A172 (cell line): ENCODE data around the gene UAP1. TPM values are rescaled to one million over a fixed set of nuclear protein-coding genes. Genes with fewer than 3 reads are reported as not detected.

ENCODE experiments used
- DNase-seq: peaks from one replicate; pipeline ENCODE4 v3.0.0-alpha.2; 2015; ENCODE audit warnings: low spot score
- total RNA-seq: library from RNA; depleted of rRNA; stranded (reverse); fragments of >200 nt; shearing (Covaris generic); gene quantifications from 2 replicates; pipeline ENCODE4 v1.2.3, GENCODE V29; 2014; rRNA removed

UAP1 gene
- total RNA-seq, result 247 and 258 TPM in 2 replicates

- peak; percentile 40 for DNase-seq
Measured at GRCh38 chr1:162561616-162562469, at the start of gene UAP1. Gene UAP1 (plus strand): TSS chr1:162561722. CDS start chr1:162566069, 4,347 bp downstream.

DNA sequence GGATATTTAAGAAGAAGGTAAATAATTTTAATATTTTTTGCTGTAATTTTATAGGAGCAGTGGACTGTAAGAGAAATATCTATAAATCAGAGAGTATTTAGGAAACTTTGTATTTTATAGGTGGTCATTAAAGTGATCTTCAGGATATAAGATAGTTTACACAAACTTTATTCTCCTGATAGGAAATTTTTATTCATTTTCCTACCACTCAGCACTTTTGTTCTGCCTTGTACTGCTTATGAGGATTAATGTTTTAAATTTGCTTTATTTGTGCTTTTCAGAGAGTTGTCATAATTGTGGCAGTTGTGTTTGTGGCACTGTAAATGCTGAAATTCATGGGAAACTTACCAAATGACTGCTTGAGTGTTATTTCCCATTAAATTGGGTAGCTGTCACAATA, 34.2 kb upstream of the UAP1 start:
- DNase-seq, result no peak

- no peak for DNase-seq
Measured at GRCh38 chr1:162530307-162530987, 31.1 kb upstream of the UAP1 start.

GRCh38 chr1:162530988-162531319, 30.6 kb upstream of the UAP1 start:
- DNase-seq, result no peak

DNA sequence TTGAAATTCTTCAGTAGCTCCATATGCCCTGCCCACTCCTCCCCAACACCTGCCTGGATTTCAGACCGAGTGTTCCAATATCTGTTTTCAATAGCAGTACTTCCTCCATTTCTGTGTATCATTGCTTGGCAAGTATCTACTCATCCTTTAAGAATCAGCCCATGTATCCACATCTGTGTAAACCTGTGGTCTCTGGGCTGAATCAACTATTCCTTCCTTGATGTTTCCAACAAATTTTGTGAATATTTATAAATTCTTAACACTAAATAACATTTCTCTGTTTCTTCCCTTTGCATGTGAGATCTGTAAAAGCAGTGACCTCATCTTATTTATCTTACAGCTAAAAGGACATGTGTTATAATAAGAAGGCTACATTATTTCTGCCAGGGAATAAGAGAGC, 26.0 kb upstream of the UAP1 start:
- DNase-seq, result no peak

GRCh38 chr1:162536511-162536910, 25.0 kb upstream of the UAP1 start:
- DNase-seq, result peak; percentile 65

- no peak for DNase-seq
Measured at GRCh38 chr1:162537216-162537615, 24.3 kb upstream of the UAP1 start.

GRCh38 chr1:162538815-162539431, 22.6 kb upstream of the UAP1 start:
- peak; percentile 98 for DNase-seq

DNA sequence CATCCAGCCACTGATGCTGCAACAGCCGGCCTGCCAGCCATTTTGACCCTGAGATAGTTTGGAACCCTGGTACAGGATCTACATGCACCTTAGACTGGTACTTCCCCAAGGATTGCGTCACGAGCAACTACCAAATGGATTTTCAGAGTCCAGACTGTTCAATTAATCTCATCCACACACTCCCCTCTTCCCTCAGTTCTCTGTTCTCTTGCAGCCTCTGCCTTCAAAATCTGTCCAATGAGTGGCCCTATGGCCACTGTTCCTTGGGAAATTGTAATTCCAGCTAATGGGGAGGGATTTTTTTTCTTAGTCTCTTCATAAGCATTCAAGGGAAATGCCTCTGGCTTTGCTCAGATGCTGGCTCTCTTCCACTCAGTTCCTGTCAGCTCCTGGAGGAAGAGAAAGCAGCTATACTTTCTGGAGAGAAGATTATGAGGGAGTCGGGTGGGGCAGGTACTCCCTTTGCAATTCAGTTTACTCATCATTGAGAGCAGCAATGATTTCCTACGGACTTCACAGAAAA, 19.8 kb upstream of the UAP1 start:
- DNase-seq, result peak; percentile 99

DNA sequence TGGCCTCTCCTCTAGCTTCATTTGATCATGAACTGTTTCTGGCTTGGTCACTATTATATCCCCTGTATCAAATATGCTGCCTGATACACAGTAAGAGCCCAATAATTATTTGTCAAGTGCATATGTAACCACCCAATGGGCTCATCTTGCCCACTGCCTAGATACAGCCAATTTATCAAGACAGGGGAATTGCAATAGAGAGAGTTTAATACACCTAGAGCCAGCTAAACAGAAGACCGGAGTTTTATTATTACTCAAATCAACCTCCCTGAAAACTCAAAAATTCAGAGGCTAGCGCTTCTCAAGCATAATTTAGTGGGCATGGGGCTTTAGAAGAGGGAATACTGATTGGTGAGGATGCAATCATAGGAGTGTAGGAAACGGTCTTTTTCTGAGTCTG, 18.3 kb upstream of the UAP1 start:
- DNase-seq, result no peak

- DNase-seq, result peak; percentile 28
Measured at GRCh38 chr1:162548170-162548569, 13.4 kb upstream of the UAP1 start.

- no peak for DNase-seq
Measured at GRCh38 chr1:162549001-162549400, 12.5 kb upstream of the UAP1 start.

- no peak for DNase-seq
Measured at GRCh38 chr1:162550925-162551324, 10.6 kb upstream of the UAP1 start.

GRCh38 chr1:162551969-162552683, 9.4 kb upstream of the UAP1 start:
- DNase-seq, result no peak

DNA sequence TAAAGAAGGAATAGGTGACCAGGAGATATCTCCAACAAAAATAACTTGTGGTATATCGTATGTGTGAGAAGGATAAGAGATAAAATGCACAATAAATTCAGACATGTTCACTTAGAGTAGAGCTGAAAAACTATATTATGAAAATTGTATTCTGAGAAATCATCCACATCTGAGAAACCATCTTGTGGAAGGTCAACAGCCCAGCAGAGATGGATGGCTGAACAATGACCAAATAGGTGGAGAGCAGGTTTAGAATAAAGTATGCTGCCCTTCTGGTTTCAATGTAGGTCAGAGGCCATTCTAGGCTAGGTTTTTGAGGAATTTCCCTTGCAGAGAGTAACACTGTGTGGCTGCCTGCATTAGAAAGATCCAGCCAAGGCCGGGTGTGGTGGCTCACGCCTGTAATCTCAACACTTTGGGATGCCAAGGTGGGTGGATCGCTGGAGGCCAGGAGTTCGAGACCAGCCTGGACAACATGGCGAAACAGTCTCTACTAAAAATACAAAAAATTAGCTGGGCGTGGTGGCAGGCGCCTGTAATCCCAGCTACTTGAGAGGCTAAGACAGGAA, 8.8 kb upstream of the UAP1 start:
- DNase-seq, result no peak

DNA sequence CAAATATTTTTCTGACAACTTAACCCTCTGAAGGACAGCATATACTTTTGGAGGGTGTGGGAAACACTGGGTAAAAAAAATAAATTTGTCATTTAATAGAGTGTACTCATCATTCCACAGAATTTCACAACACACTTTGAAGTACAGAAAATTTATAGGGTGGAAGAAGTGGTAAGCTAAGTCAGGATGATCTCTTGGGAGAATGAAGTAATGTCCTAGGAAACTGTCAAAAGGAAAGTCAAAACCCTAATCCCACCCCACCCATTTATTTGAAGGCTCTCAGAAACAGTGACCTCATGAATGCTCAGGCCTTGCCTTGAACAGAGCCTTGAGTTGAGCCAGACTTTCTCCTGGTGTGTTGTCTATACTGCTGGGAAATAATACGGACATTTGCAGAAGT, 7.3 kb upstream of the UAP1 start:
- no peak for DNase-seq

DNA sequence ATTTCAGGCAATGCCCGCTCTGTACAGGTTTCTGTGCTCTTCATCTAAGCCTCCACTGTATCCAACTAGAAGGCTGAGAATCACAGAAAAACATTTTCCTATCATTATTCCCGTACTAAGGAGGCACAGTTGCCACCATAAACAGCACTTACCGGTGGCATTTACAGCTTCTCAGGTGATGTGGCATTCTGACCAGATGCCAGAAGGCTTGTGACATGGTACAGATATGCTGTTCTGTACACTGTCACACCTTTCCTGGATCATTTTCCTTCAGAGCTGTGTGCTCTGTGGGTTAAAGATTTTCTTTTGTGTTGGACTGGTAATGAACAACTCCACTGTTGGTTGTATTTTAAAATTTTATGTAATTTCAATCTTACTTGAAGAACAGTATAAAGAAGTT, 4.0 kb upstream of the UAP1 start:
- no peak for DNase-seq

- no peak for DNase-seq
Measured at GRCh38 chr1:162560303-162561036, 1.1 kb upstream of the UAP1 start.

DNA sequence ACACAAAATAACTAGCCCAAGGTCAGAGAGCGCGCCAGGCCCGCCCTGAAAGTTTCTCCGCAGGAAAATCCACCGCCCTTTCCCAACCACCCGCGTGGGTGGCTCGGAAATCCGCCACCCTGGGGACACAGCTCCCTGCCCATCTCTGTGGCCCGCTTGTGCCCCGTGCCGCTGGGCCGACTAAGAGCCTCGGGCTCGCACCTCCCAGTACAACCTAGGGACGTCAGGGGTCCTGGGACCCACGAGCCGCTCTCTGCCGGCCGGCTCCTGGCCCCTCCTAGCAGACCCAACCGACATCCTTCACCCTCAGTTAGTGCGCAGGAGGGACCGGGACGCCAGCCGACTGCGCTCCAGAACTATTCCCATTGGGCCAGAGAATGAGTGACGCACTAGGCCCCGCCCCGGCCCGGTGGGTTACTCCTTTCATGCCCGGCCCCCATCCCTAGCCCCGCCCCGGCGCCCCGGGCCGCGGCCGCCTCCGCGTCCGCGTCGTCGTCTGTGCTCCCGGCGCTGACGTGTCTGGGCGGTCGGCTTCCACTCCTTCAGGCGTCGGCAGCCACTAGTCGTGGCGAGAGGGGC, 396 bp upstream of the UAP1 start:
- peak; percentile 99 for DNase-seq

DNA sequence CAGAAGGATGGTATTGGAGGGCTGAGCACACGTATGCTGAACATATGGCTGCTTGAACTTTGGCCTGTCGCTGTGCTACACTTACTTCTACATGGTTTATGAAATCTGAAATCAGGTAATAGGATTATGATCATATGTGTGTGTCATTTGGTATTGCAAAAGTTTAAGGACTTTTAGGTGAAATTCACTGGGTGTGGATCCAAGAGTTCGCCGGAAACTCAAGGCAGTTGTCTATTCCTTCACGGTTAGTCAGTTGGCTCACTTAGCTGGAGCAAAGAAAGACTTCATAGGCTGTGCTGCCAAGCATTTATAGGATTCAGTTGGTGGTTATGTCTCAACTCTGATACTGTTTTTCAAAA, 927 bp downstream of the UAP1 start:
- DNase-seq, result peak; percentile 52
